OCI-LY3 (cell line): ENCODE measurements around the gene FSTL5.

ENCODE experiments used
- H2AFZ ChIP-seq: fragments of 200-600, 300-600 bp; shearing (Covaris generic); 2 replicates; pipeline ENCODE4 v1.6.0; 2014; ENCODE audit warnings: antibody characterized with exemption, low read depth, low read length
- H3K27ac ChIP-seq: fragments of 200-600, 300-600 bp; sonication (generic); 2 replicates; pipeline ENCODE4 v1.5.1; 2014; ENCODE audit warnings: mild to moderate bottlenecking, low read length, moderate library complexity, mixed read lengths
- H3K27me3 ChIP-seq: fragments of 200-600, 300-600 bp; sonication (generic); 2 replicates; pipeline ENCODE4 v1.6.1; 2014; ENCODE audit warnings: low read depth, low read length, mixed read lengths
- H3K36me3 ChIP-seq: fragments of 200-600, 300-600 bp; sonication (generic); replicated peaks from 2 replicates; pipeline ENCODE3; 2014; ENCODE audit warnings: low read depth, low read length, mixed read lengths
- H3K4me1 ChIP-seq: fragments of 300-600, 200-600 bp; sonication (generic); 2 replicates; pipeline ENCODE4 v1.6.1; 2014; ENCODE audit warnings: low read length, mixed read lengths
- H3K4me2 ChIP-seq: fragments of 200-600, 300-600 bp; sonication (generic); 2 replicates; pipeline ENCODE4 v1.6.1; 2014; ENCODE audit warnings: low read length, mixed read lengths
- H3K4me3 ChIP-seq: fragments of 300-600, 200-600 bp; sonication (generic); 2 replicates; pipeline ENCODE4 v1.5.1; 2014; ENCODE audit warnings: antibody characterized with exemption, mild to moderate bottlenecking, low read length, moderate library complexity
- H3K79me2 ChIP-seq: fragments of 300-600, 200-600 bp; shearing (Covaris generic); 2 replicates; pipeline ENCODE4 v1.6.1; 2014; ENCODE audit warnings: mild to moderate bottlenecking, low read length, mixed read lengths
- H3K9ac ChIP-seq: fragments of 300-600, 200-600 bp; shearing (Covaris generic); 2 replicates; pipeline ENCODE4 v1.6.0; 2014; ENCODE audit warnings: mild to moderate bottlenecking, low read length, moderate library complexity
- H3K9me3 ChIP-seq: fragments of 200-600, 300-600 bp; shearing (Covaris generic); 2 replicates; pipeline ENCODE4 v1.6.1; 2014; ENCODE audit warnings: low read length, mixed read lengths; ENCODE audit not compliant: insufficient read depth
- H4K20me1 ChIP-seq: fragments of 200-600, 300-600 bp; sonication (generic); 2 replicates; pipeline ENCODE4 v1.6.1; 2016; ENCODE audit warnings: low read length, mixed read lengths; ENCODE audit not compliant: insufficient read depth
- CTCF ChIP-seq: fragments of 200-600, 300-600 bp; sonication (generic); IDR thresholded peaks from 2 replicates; pipeline ENCODE4 v1.5.1; 2014; ENCODE audit warnings: antibody characterized with exemption, low read length, low read depth
- EZH2phosphoT487 ChIP-seq: fragments of 200-600 bp; shearing (Covaris generic); IDR thresholded peaks from 2 replicates; pipeline ENCODE4 v1.6.1; 2018; ENCODE audit warnings: antibody characterized with exemption, mixed run types, low read depth

Gene FSTL5

GRCh38 chr4:161554372-161554990 lies 609.3 kb downstream of the FSTL5 start:
- Histone ChIP-seq H3K4me2 (peak overlapping the region; percentile 24), H2AFZ (peak overlapping the region; percentile 13; the same call in 1 of the 2 replicates), H3K9me3 (no peaks in the 10 kb centered on the region), H3K36me3 (no peaks in the 10 kb centered on the region), H3K27me3 (no peaks in the 10 kb centered on the region), H3K9ac (peak overlapping the region; percentile 11; the same call in 1 of the 2 replicates), H3K4me1 (peaks cover 26% of the 10 kb centered on the region), H3K4me3 (peak overlapping the region; percentile 3), H3K27ac (peak overlapping the region; percentile 52), H3K79me2 (no peaks in the 10 kb centered on the region), H4K20me1 (no peaks in the 10 kb centered on the region)
- no peak for TF ChIP-seq CTCF
- TF ChIP-seq EZH2phosphoT487: no peak

- TF ChIP-seq EZH2phosphoT487 (no peak), CTCF (no peak)
- Histone ChIP-seq H4K20me1 (no peaks in the 10 kb centered on the region), H3K9ac (no peak overlapping the region), H3K27me3 (no peaks in the 10 kb centered on the region), H3K4me1 (no peaks in the 10 kb centered on the region), H3K4me2 (no peak overlapping the region), H3K27ac (no peak overlapping the region), H3K79me2 (no peaks in the 10 kb centered on the region), H3K9me3 (0 out of 2 replicates have a peak, but pooled peaks cover 4% of the 10 kb centered on the region), H3K36me3 (no peaks in the 10 kb centered on the region), H2AFZ (no peak overlapping the region), H3K4me3 (no peak overlapping the region)
Measured at GRCh38 chr4:161546902-161547301, 616.9 kb downstream of the FSTL5 start.

- Histone ChIP-seq H3K4me1 (peaks cover 15% of the 10 kb centered on the region), H3K27ac (no peak overlapping the region), H3K9me3 (0 out of 2 replicates have a peak, but pooled peaks cover 4% of the 10 kb centered on the region), H3K27me3 (no peaks in the 10 kb centered on the region), H3K79me2 (no peaks in the 10 kb centered on the region), H2AFZ (no peak overlapping the region), H3K4me2 (peak overlapping the region; percentile 42), H4K20me1 (no peaks in the 10 kb centered on the region), H3K4me3 (no peak overlapping the region), H3K36me3 (no peaks in the 10 kb centered on the region), H3K9ac (no peak overlapping the region)
- TF ChIP-seq CTCF: no peak
- TF ChIP-seq EZH2phosphoT487: no peak
Measured at GRCh38 chr4:161540265-161540664, 623.5 kb downstream of the FSTL5 start.

- TF ChIP-seq CTCF: no peak
- TF ChIP-seq EZH2phosphoT487: no peak
Measured at GRCh38 chr4:161538941-161539340, 624.9 kb downstream of the FSTL5 start.

More at GRCh38 chr4:161538941-161539340, 624.9 kb downstream of the FSTL5 start:
- Histone ChIP-seq H2AFZ (no peak overlapping the region), H3K4me2 (no peak overlapping the region), H3K9ac (no peak overlapping the region), H3K27me3 (no peaks in the 10 kb centered on the region), H3K4me3 (no peak overlapping the region), H3K27ac (no peak overlapping the region), H3K4me1 (peaks cover 15% of the 10 kb centered on the region), H3K36me3 (no peaks in the 10 kb centered on the region), H3K79me2 (no peaks in the 10 kb centered on the region), H4K20me1 (no peaks in the 10 kb centered on the region), H3K9me3 (no peaks in the 10 kb centered on the region)
